KBM-7 (cell line): Measurements from ENCODE around the gene BBS9.
A peak's percentile ranks its signal among the peaks of the same experiment; 100 is the strongest.
"Not testable (repeated sequence)": the region's sequence is repeated elsewhere in the genome, so short reads cannot be mapped to it uniquely, and the experiment has no call there.

ENCODE experiments used
- DNase-seq: peaks from one replicate; pipeline ENCODE4 v3.0.0-alpha.2; 2015
- in situ Hi-C: fragments of 300-500 bp; cut with MboI; formaldehyde crosslinking; loops from 2 replicates; pipeline ENCODE4 v1.14.3; 2020; ENCODE audit warnings: low sequenced_read_pairs, low pct_unique_long_range_greater_than_20kb, mixed read lengths

Gene BBS9

GRCh38 chr7:33191340-33191739, 62.0 kb downstream of the BBS9 start:
- no peak for DNase-seq
- in situ Hi-C loops: no loop called here

GRCh38 chr7:33192695-33193291, 63.4 kb downstream of the BBS9 start:
- in situ Hi-C loops: no loop called here
- DNase-seq: no peak

- in situ Hi-C loops: no loop called here
- DNase-seq: no peak
These were observed 64.0 kb downstream of the BBS9 start for GRCh38 chr7:33193308-33193864.

- no peak for DNase-seq
- in situ Hi-C loops: no loop called here
These were observed 65.9 kb downstream of the BBS9 start for GRCh38 chr7:33195264-33195663.

- no peak for DNase-seq
- in situ Hi-C loops: no loop called here
These were observed 66.9 kb downstream of the BBS9 start for GRCh38 chr7:33196221-33196620.

- in situ Hi-C loops: no loop called here
- no peak for DNase-seq
These were observed 70.9 kb downstream of the BBS9 start for GRCh38 chr7:33200282-33200681.

GRCh38 chr7:33201821-33202220, 72.5 kb downstream of the BBS9 start:
- no peak for DNase-seq
- in situ Hi-C loops: no loop called here

- in situ Hi-C loops: no loop called here
- DNase-seq: no peak
These were observed 81.6 kb downstream of the BBS9 start for GRCh38 chr7:33210958-33211357.

- in situ Hi-C loops: no loop called here
- DNase-seq: no peak
These were observed 82.8 kb downstream of the BBS9 start for GRCh38 chr7:33212144-33212543.

- in situ Hi-C loops: no loop called here
These were observed 86.6 kb downstream of the BBS9 start for GRCh38 chr7:33215992-33216391.

GRCh38 chr7:33217595-33217994, 88.2 kb downstream of the BBS9 start:
- in situ Hi-C loops: no loop called here
- DNase-seq: no peak

More at GRCh38 chr7:33215992-33216391, 86.6 kb downstream of the BBS9 start:
- no peak for DNase-seq

- in situ Hi-C loops: not testable (repeated sequence)
These were observed 89.6 kb downstream of the BBS9 start for GRCh38 chr7:33218841-33219535.

GRCh38 chr7:33220231-33220630, 90.9 kb downstream of the BBS9 start:
- in situ Hi-C loops: no loop called here
- no peak for DNase-seq

More at GRCh38 chr7:33218841-33219535, 89.6 kb downstream of the BBS9 start:
- not testable (repeated sequence) for DNase-seq

- no peak for DNase-seq
- in situ Hi-C loops: no loop called here
These were observed 92.0 kb downstream of the BBS9 start for GRCh38 chr7:33221390-33221789.

GRCh38 chr7:33232632-33233145, 103.3 kb downstream of the BBS9 start:
- in situ Hi-C loops: no loop called here

GRCh38 chr7:33233659-33234058, 104.3 kb downstream of the BBS9 start:
- in situ Hi-C loops: no loop called here

More at GRCh38 chr7:33232632-33233145, 103.3 kb downstream of the BBS9 start:
- no peak for DNase-seq

GRCh38 chr7:33237036-33237435, 107.7 kb downstream of the BBS9 start:
- in situ Hi-C loops: no loop called here

More at GRCh38 chr7:33233659-33234058, 104.3 kb downstream of the BBS9 start:
- DNase-seq: no peak

GRCh38 chr7:33243319-33243881, 114.0 kb downstream of the BBS9 start:
- peak; percentile 29 for DNase-seq
- in situ Hi-C loops: no loop called here

More at GRCh38 chr7:33237036-33237435, 107.7 kb downstream of the BBS9 start:
- no peak for DNase-seq

- DNase-seq: no peak
- in situ Hi-C loops: no loop called here
These were observed 119.3 kb downstream of the BBS9 start for GRCh38 chr7:33248671-33249070.

GRCh38 chr7:33250421-33250871, 121.1 kb downstream of the BBS9 start:
- in situ Hi-C loops: no loop called here
- no peak for DNase-seq
